ENCODE results near the gene GPS2. TPM values are rescaled to one million over a fixed set of nuclear protein-coding genes. Genes with fewer than 3 reads are reported as not detected.

GPS2 gene
- total RNA-seq, 4 donors from 2014 or later, result 34.0 to 68.3 (median 43.9) TPM

GRCh38 chr17:7294614-7295153, 20.5 kb downstream of the GPS2 start, which contains the start of gene YBX2:
YBX2 (minus strand) TSS chr17:7294639; CDS start chr17:7294500, 139 bp downstream.
- peak within 1 kb of the TSS in 1 of 2 donors; percentile 67 for H3K27ac ChIP-seq
- no peak for TF ChIP-seq POLR2A (IDR thresholded peaks at IDR 0.05)
- TF ChIP-seq, protein P1, sequence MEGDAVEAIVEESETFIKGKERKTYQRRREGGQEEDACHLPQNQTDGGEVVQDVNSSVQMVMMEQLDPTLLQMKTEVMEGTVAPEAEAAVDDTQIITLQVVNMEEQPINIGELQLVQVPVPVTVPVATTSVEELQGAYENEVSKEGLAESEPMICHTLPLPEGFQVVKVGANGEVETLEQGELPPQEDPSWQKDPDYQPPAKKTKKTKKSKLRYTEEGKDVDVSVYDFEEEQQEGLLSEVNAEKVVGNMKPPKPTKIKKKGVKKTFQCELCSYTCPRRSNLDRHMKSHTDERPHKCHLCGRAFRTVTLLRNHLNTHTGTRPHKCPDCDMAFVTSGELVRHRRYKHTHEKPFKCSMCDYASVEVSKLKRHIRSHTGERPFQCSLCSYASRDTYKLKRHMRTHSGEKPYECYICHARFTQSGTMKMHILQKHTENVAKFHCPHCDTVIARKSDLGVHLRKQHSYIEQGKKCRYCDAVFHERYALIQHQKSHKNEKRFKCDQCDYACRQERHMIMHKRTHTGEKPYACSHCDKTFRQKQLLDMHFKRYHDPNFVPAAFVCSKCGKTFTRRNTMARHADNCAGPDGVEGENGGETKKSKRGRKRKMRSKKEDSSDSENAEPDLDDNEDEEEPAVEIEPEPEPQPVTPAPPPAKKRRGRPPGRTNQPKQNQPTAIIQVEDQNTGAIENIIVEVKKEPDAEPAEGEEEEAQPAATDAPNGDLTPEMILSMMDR (IDR thresholded peaks at IDR 0.05), result no peak
- intact Hi-C loops (cut with DNase I; ENCODE audit: low total_unique reads), result loop anchor here (10.0 kb wide), 1 partner anchor 240 kb away; no protein-coding TSS in a partner anchor
- DNase-seq, result peak in 1 of 2 donors; percentile 61
- H3K9me3 ChIP-seq, result no peaks in the 10 kb centered on the region
- H3K27me3 ChIP-seq, result peaks cover 0 to 6% of the 10 kb centered on the region in 2 donors
- H3K36me3 ChIP-seq, result no peaks in the 10 kb centered on the region
- peak within 1 kb of the TSS in 1 of 2 donors; percentile 19 for H3K4me3 ChIP-seq
- peaks cover 0 to 27% of the 10 kb centered on the region in 2 donors for H3K4me1 ChIP-seq

DNA sequence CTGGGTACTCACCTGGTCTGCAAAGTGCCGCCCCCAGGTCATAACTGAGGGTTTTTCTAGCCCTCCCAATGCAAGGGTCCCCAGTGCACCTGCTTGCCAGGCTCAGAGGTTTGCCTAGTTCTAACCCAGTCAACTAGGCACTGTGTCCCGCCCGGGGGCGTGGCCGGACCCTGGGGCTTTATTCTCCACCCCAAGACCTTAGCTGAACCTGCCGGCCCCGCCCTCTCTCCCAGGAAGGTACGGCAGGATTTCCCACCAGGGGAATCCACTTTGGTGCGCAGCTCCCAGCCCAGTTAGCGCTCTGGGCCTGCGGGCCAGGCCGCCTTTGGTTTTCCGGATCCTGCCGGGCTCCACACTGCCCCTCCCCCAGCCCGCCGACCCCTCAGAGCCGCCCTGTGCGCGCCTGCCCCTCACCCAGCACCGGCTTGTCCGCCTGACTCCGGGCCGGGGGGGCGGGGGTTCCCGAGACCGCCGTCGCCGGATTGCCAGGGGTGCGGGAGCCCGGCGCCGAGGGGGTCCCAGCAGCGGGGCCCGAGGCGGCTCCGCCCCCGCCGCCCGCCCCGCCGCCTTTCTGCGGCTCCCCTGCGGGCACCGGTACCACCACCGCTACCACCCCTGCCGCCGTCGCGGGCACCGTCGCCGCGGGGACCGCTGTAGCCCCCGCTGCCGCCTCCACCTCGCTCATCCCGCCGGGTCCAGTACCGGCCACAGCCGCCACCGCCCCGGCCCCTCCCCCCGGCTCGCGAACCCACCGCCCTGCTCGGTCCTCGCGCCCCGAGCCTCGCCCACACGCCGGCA, 21.1 kb downstream of the GPS2 start:
- TF ChIP-seq, protein P1 (IDR thresholded peaks at IDR 0.05), result no peak
- no peak for TF ChIP-seq POLR2A (IDR thresholded peaks at IDR 0.05)
- Histone ChIP-seq H3K36me3 (no peaks in the 10 kb centered on the region), H3K27me3 (peaks cover 0 to 6% of the 10 kb centered on the region in 2 donors), H3K4me3 (peak overlapping the region in 1 of 2 donors; percentile 19), H3K27ac (no peak overlapping the region), H3K9me3 (no peaks in the 10 kb centered on the region), H3K4me1 (peaks cover 0 to 27% of the 10 kb centered on the region in 2 donors)
- no peak for DNase-seq
- intact Hi-C loops (cut with DNase I; ENCODE audit: low total_unique reads), result loop anchor here (10.0 kb wide), 1 partner anchor 239 kb away; no protein-coding TSS in a partner anchor

GRCh38 chr17:7293159-7293558, 22.0 kb downstream of the GPS2 start:
- H3K4me1 ChIP-seq, result peaks cover 0 to 27% of the 10 kb centered on the region in 2 donors
- no peaks in the 10 kb centered on the region for H3K9me3 ChIP-seq
- DNase-seq, result no peak
- peaks cover 0 to 6% of the 10 kb centered on the region in 2 donors for H3K27me3 ChIP-seq
- TF ChIP-seq, protein P1 (IDR thresholded peaks at IDR 0.05), result no peak
- no peak for TF ChIP-seq POLR2A (IDR thresholded peaks at IDR 0.05)
- intact Hi-C loops (cut with DNase I; ENCODE audit: low total_unique reads), result loop anchor here (10.0 kb wide), 1 partner anchor 238 kb away; no protein-coding TSS in a partner anchor
- H3K27ac ChIP-seq, result peak overlapping the region in 1 of 2 donors; percentile 13
- no peak overlapping the region for H3K4me3 ChIP-seq
- H3K36me3 ChIP-seq, result no peaks in the 10 kb centered on the region

- H3K4me3 ChIP-seq, result no peak overlapping the region
- DNase-seq, result no peak
- intact Hi-C loops (cut with DNase I; ENCODE audit: low total_unique reads), result loop anchor here (10.0 kb wide), 1 partner anchor 238 kb away; no protein-coding TSS in a partner anchor
- peaks cover 0 to 6% of the 10 kb centered on the region in 2 donors for H3K27me3 ChIP-seq
- H3K36me3 ChIP-seq, result no peaks in the 10 kb centered on the region
- peaks cover 0 to 27% of the 10 kb centered on the region in 2 donors for H3K4me1 ChIP-seq
- peak overlapping the region in 1 of 2 donors; percentile 13 for H3K27ac ChIP-seq
- no peaks in the 10 kb centered on the region for H3K9me3 ChIP-seq
- TF ChIP-seq, protein P1 (IDR thresholded peaks at IDR 0.05), result no peak
- no peak for TF ChIP-seq POLR2A (IDR thresholded peaks at IDR 0.05)
These were observed 22.4 kb downstream of the GPS2 start for GRCh38 chr17:7292729-7293128.

Data from uterus (tissue), 4 donors.